ENCODE data around the gene SEMA3C. TPM values are rescaled to one million over a fixed set of nuclear protein-coding genes. Genes with fewer than 3 reads are reported as not detected.

SEMA3C gene
- 111 and 250 TPM in 2 replicates for total RNA-seq

DNA sequence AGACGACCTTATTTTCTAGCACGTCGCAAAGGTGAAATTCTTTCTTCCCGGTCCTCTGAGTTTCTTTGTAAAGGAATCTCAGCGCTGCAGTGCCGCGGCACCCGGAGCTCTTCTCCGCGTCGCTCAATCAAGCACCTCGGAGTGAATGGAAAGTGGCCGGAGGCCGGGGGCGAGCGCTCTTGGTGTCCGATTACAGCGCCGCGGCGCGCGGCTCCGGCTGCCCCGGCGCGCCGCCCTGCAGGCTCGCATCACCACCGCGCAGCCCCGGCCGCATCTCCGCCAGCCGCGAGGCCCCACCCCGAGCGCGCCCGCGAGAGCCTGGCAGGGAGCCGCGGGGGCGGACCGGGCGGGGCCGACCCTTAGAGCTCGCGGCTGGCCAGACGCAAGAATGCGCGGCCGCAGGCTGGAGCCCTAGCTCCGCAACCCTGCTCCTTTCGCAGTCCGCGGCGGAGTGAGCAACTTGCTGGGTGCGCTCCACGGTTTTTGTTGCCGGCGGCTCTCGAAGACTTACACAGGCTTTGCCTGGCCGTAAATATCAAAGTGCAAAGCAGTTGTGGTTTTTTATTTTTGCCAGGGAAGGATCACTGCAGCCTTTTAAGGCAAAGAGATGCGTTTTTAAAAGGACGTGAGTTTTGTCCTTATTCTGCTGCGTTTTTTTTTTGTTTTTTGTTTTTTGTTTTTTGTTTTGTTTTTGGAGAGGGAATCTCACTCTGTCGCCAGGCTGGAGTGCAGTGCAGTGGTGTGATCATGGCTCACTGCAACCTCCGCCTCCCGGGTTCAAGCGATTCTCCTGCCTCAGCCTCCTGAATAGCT, at the start of gene SEMA3C:
Gene SEMA3C, minus strand, starts transcription at position 143 of the 813 bp plus-strand sequence. CDS start 2,270 bp downstream, outside the sequence.

Data from hair follicular keratinocyte (primary cell).